IMR-90 (cell line): ENCODE data around the gene SDHB. TPM values are rescaled to one million over a fixed set of nuclear protein-coding genes. Genes with fewer than 3 reads are reported as not detected.

ENCODE experiments used
- ATAC-seq: fragments of 200-7000 bp; cut with Tn5 transposase; 2 replicates; pipeline ENCODE4 v1.9.1; 2020; ENCODE audit warnings: low read depth, mild to moderate bottlenecking, moderate library complexity
- BruUV-seq: library from RNA; stranded (reverse); fragments of 400-500 nt; replicated peaks from 2 replicates; lab custom pipeline; 2021; lab: Mats Ljungman, UMichigan
- CTCF ChIA-PET: fragments of 300-600 bp; formaldehyde crosslinking; extraction: SDS; loops from one replicate; lab custom pipeline; 2021; ENCODE audit warnings: antibody characterized with exemption; lab: Yijun Ruan, JAX
- POLR2A ChIA-PET: fragments of 300-600 bp; sonication (Branson Sonifier 250); formaldehyde crosslinking; loops from one replicate; lab custom pipeline; 2022; ENCODE audit warnings: antibody characterized with exemption; ENCODE audit not compliant: unreplicated experiment; lab: Charles Lee
- DNase-seq: peaks from one replicate; pipeline ENCODE4 v3.0.0; 2013
- H2AFZ ChIP-seq: replicated peaks from 2 replicates; pipeline ENCODE3; 2013; ENCODE audit warnings: low read length, mild to moderate bottlenecking; ENCODE audit not compliant: poor library complexity
- H2AK5ac ChIP-seq: 2 replicates; pipeline ENCODE4 v1.6.1; 2013; ENCODE audit warnings: low read depth, low read length, inconsistent platforms
- H2AK9ac ChIP-seq: replicated peaks from 2 replicates; pipeline ENCODE3; 2013; ENCODE audit warnings: mild to moderate bottlenecking, low read depth, low read length, moderate library complexity; ENCODE audit not compliant: poor library complexity
- H2BK120ac ChIP-seq: 2 replicates; pipeline ENCODE4 v1.6.1; 2013; ENCODE audit warnings: low read depth, low read length, inconsistent platforms
- H2BK15ac ChIP-seq: 3 replicates; pipeline ENCODE4 v1.6.1; 2013; ENCODE audit warnings: low read depth, low read length, inconsistent platforms
- H2BK20ac ChIP-seq: 2 replicates; pipeline ENCODE4 v1.6.1; 2013; ENCODE audit warnings: low read depth, mild to moderate bottlenecking, inconsistent platforms, low read length, moderate library complexity
- H2BK5ac ChIP-seq: 2 replicates; pipeline ENCODE4 v1.6.1; 2013; ENCODE audit warnings: mild to moderate bottlenecking, low read depth, low read length, inconsistent platforms; ENCODE audit not compliant: poor library complexity, severe bottlenecking
- H3K14ac ChIP-seq: replicated peaks from 2 replicates; pipeline ENCODE4 v1.6.1; 2013; ENCODE audit warnings: low read depth, low read length, inconsistent platforms
- H3K18ac ChIP-seq: 2 replicates; pipeline ENCODE4 v1.6.1; 2013; ENCODE audit warnings: low read depth, low read length, control low read depth
- H3K23ac ChIP-seq: 2 replicates; pipeline ENCODE4 v1.6.1; 2013; ENCODE audit warnings: low read depth, low read length, inconsistent platforms
- H3K27ac ChIP-seq: 2 replicates; pipeline ENCODE4 v1.5.1; 2013; ENCODE audit warnings: mild to moderate bottlenecking, control low read depth, low read length; ENCODE audit not compliant: insufficient read depth
- H3K27me3 ChIP-seq: 2 replicates; pipeline ENCODE4 v1.6.1; 2013; ENCODE audit warnings: low read length; ENCODE audit not compliant: control insufficient read depth, insufficient read depth
- H3K36me3 ChIP-seq: 2 replicates; pipeline ENCODE4 v1.6.1; 2013; ENCODE audit warnings: low read length, mixed read lengths; ENCODE audit not compliant: control insufficient read depth, insufficient read depth
- H3K4ac ChIP-seq: 2 replicates; pipeline ENCODE4 v1.6.1; 2013; ENCODE audit warnings: low read depth, low read length, inconsistent platforms
- H3K4me1 ChIP-seq: 2 replicates; pipeline ENCODE4 v1.6.1; 2013; ENCODE audit warnings: low read length, mixed read lengths; ENCODE audit not compliant: control insufficient read depth, insufficient read depth
- H3K4me2 ChIP-seq: 2 replicates; pipeline ENCODE4 v1.6.1; 2013; ENCODE audit warnings: low read depth, mild to moderate bottlenecking, control low read depth, low read length, moderate library complexity
- H3K4me3 ChIP-seq: 2 replicates; pipeline ENCODE4 v1.5.1; 2013; ENCODE audit warnings: low read depth, mild to moderate bottlenecking, control low read depth, low read length, moderate library complexity; ENCODE audit not compliant: insufficient read depth
- H3K56ac ChIP-seq: 2 replicates; pipeline ENCODE4 v1.6.1; 2013; ENCODE audit warnings: low read length, inconsistent platforms; ENCODE audit not compliant: insufficient read depth; ENCODE audit errors: extremely low read depth
- H3K79me1 ChIP-seq, 2 experiments: 2 replicates each; pipeline ENCODE4 v1.6.1; 2013; ENCODE audit warnings: low read length in 2 of 2, inconsistent platforms in 1 of 2, low read depth in 1 of 2
- H3K9ac ChIP-seq: 2 replicates; pipeline ENCODE4 v1.6.1; 2013; ENCODE audit warnings: low read depth, low read length, control low read depth
- H3K9me1 ChIP-seq: 2 replicates; pipeline ENCODE4 v1.6.1; 2013; ENCODE audit warnings: low read length, inconsistent platforms; ENCODE audit not compliant: insufficient read depth
- H3K9me3 ChIP-seq: 2 replicates; pipeline ENCODE4 v1.6.1; 2013; ENCODE audit warnings: low read length; ENCODE audit not compliant: control insufficient read depth, insufficient read depth
- H4K20me1 ChIP-seq: 2 replicates; pipeline ENCODE4 v1.6.1; 2013; ENCODE audit warnings: low read length, inconsistent platforms; ENCODE audit not compliant: insufficient read depth
- H4K5ac ChIP-seq: 2 replicates; pipeline ENCODE4 v1.6.1; 2013; ENCODE audit warnings: mild to moderate bottlenecking, low read depth, low read length, control low read depth
- H4K8ac ChIP-seq, 2 experiments: 2 replicates each; pipeline ENCODE4 v1.6.1; 2013; ENCODE audit warnings: low read depth in 2 of 2, low read length in 2 of 2, control low read depth in 1 of 2, inconsistent platforms in 1 of 2
- H4K91ac ChIP-seq: 2 replicates; pipeline ENCODE4 v1.6.1; 2013; ENCODE audit warnings: low read depth, low read length, inconsistent platforms; ENCODE audit not compliant: insufficient read depth
- BHLHE40 ChIP-seq: fragments of 150-350 bp; IDR thresholded peaks from 2 replicates; pipeline ENCODE4 v1.6.1; 2016; ENCODE audit warnings: mild to moderate bottlenecking, low read depth, low read length
- CEBPB ChIP-seq: IDR thresholded peaks from 2 replicates; pipeline ENCODE4 v1.6.1; 2012; ENCODE audit warnings: low read depth, low read length, improper control_type of control experiment
- CTCF ChIP-seq: conservative IDR thresholded peaks from 2 replicates; pipeline ENCODE4 v1.5.1; 2012; ENCODE audit warnings: mild to moderate bottlenecking, low read depth, low read length, improper control_type of control experiment
- FOS ChIP-seq: fragments of 150-350 bp; IDR thresholded peaks from 2 replicates; pipeline ENCODE4 v1.6.1; 2016; ENCODE audit warnings: low read depth, low read length
- NFE2L2 ChIP-seq: fragments of 150-350 bp; IDR thresholded peaks from 2 replicates; pipeline ENCODE4 v1.6.1; 2016; ENCODE audit warnings: low read depth, mild to moderate bottlenecking, low read length
- WGBS, 2 experiments: methylation state at CpG; one replicate each; pipeline versions ENCODE4 v1.1.5 to v1.1.7; 2013; ENCODE audit warnings: missing lambda C conversion rate in 2 of 2; ENCODE audit not compliant: insufficient read length in 1 of 2; ENCODE audit errors: extremely low coverage in 2 of 2; 5-methylcytosine and 5-hydroxymethylcytosine counted together
- dilution Hi-C: fragments of 300-500 bp; cut with HindIII; formaldehyde crosslinking; loops from one replicate; pipeline ENCODE4 v1.14.3; 2018; ENCODE audit warnings: low sequenced_read_pairs; ENCODE audit not compliant: unreplicated experiment
- in situ Hi-C: fragments of 300-500 bp; cut with MboI; formaldehyde crosslinking; loops from 3 replicates; pipeline ENCODE4 v1.14.3; 2019; ENCODE audit warnings: low sequenced_read_pairs, inconsistent platforms, mixed read lengths
- intact Hi-C: fragments of 100-400 bp; cut with micrococcal nuclease; formaldehyde crosslinking; loops from 2 replicates; pipeline ENCODE4 v1.10.0; 2022
- polyA plus RNA-seq, 3 experiments: library from polyadenylated mRNA; depleted of rRNA; stranded (reverse); fragments of >200 nt; gene quantifications; 2 replicates each; pipeline ENCODE4 v1.2.3, GENCODE V29; 2012; ENCODE audit warnings: low replicate concordance in 1 of 3
- total RNA-seq: library from RNA; depleted of rRNA; stranded (reverse); fragments of >200 nt; gene quantifications from 2 replicates; pipeline ENCODE4 v1.2.3, GENCODE V29; 2012

Gene SDHB
- total and polyA plus RNA-seq, 2 of the 4 experiments (the other 2 are of a cell fraction), result 122 to 206 TPM

- no peak overlapping the region for H3K4ac ChIP-seq
- H2AK9ac ChIP-seq, result no peak overlapping the region
- dilution Hi-C loops (no loop called here), in situ Hi-C loops (no loop called here), intact Hi-C loops (no loop called here)
- H3K79me1 ChIP-seq, result no peaks in the 10 kb centered on the region; a peak in 1 of 4 replicates
- no peaks in the 10 kb centered on the region for H3K9me1 ChIP-seq
- no peak for ATAC-seq
- H3K18ac ChIP-seq, result no peak overlapping the region
- WGBS, 2 experiments, result 83% methylated on average over 11 of the region's 16 CpGs; no CpG with 5 or more reads in 1 of the 2 experiments
- CTCF ChIA-PET, result no interaction called here
- no peak overlapping the region for H2BK120ac ChIP-seq
- no peak overlapping the region for H2BK20ac ChIP-seq
- H2AK5ac ChIP-seq, result no peak overlapping the region
- TF ChIP-seq CTCF, result no peak
- TF ChIP-seq FOS, result no peak
- no peak for TF ChIP-seq CEBPB
- TF ChIP-seq NFE2L2, result no peak
- TF ChIP-seq BHLHE40, result no peak
- DNase-seq, result no peak
- H4K20me1 ChIP-seq, result peaks cover 3% of the 10 kb centered on the region; the same call in 1 of the 2 replicates
- H3K4me3 ChIP-seq, result no peak overlapping the region
- H3K27me3 ChIP-seq, result no peaks in the 10 kb centered on the region
- POLR2A ChIA-PET, result no interaction called here
- H3K4me2 ChIP-seq, result no peak overlapping the region
- no peak overlapping the region for H3K9ac ChIP-seq
- no peak overlapping the region for H4K5ac ChIP-seq
- no peak overlapping the region for H3K27ac ChIP-seq
- no peak overlapping the region for H3K56ac ChIP-seq
- no peak overlapping the region for H2AFZ ChIP-seq
- H3K4me1 ChIP-seq, result peaks cover 7% of the 10 kb centered on the region; the same call in 1 of the 2 replicates
- no peak overlapping the region for H3K14ac ChIP-seq
- BruUV-seq, result no TSS peak
- no peak overlapping the region for H4K91ac ChIP-seq
- no peaks in the 10 kb centered on the region for H3K9me3 ChIP-seq
- H3K36me3 ChIP-seq, result no peaks in the 10 kb centered on the region
- H2BK15ac ChIP-seq, result no peak overlapping the region
- no peak overlapping the region for H3K23ac ChIP-seq
- no peak overlapping the region for H2BK5ac ChIP-seq
- no peak overlapping the region for H4K8ac ChIP-seq
Measured at GRCh38 chr1:16976966-16977365, 76.9 kb downstream of the SDHB start.
